Calu3 (cell line): ENCODE data around the gene SLC44A4. TPM values are rescaled to one million over a fixed set of nuclear protein-coding genes. Genes with fewer than 3 reads are reported as not detected.

Experiments used
- BruUV-seq: library from RNA; stranded (reverse); fragments of 400-500 nt; replicated peaks from 2 replicates; lab custom pipeline; 2021; lab: Mats Ljungman, UMichigan
- CTCF ChIA-PET: fragments of 300-600 bp; sonication (Branson Sonifier 250); formaldehyde crosslinking; loops from one replicate; lab custom pipeline; 2022; ENCODE audit warnings: antibody characterized with exemption; lab: Charles Lee
- DNase-seq: peaks from one replicate; pipeline ENCODE4 v3.0.0; 2022
- H3K27ac Mint-ChIP-seq: one replicate; pipeline ENCODE4 v1.8.0; 2022; ENCODE audit warnings: mixed read lengths; ENCODE audit not compliant: unreplicated experiment
- H3K27me3 Mint-ChIP-seq: one replicate; pipeline ENCODE4 v1.8.0; 2022; ENCODE audit warnings: mixed read lengths; ENCODE audit not compliant: unreplicated experiment
- H3K36me3 Mint-ChIP-seq: one replicate; pipeline ENCODE4 v1.8.0; 2022; ENCODE audit warnings: mild to moderate bottlenecking, moderate library complexity, mixed read lengths; ENCODE audit not compliant: insufficient read depth, unreplicated experiment
- H3K4me1 Mint-ChIP-seq: one replicate; pipeline ENCODE4 v1.8.0; 2022; ENCODE audit warnings: mild to moderate bottlenecking, low read depth, mixed read lengths; ENCODE audit not compliant: unreplicated experiment
- H3K4me3 Mint-ChIP-seq: one replicate; pipeline ENCODE4 v1.8.0; 2022; ENCODE audit warnings: mild to moderate bottlenecking, low read depth, moderate library complexity, mixed read lengths; ENCODE audit not compliant: unreplicated experiment
- H3K9me3 Mint-ChIP-seq: one replicate; pipeline ENCODE4 v1.8.0; 2022; ENCODE audit warnings: low read depth, mixed read lengths; ENCODE audit not compliant: unreplicated experiment
- CTCF ChIP-seq: fragments of 200-600 bp; IDR thresholded peaks from one replicate; pipeline ENCODE4 v1.8.0; 2022; ENCODE audit warnings: antibody characterized with exemption; ENCODE audit not compliant: unreplicated experiment
- intact Hi-C: fragments of 100-400 bp; cut with micrococcal nuclease; formaldehyde crosslinking; loops from one replicate; pipeline ENCODE4 v1.10.0; 2022; ENCODE audit not compliant: unreplicated experiment
- total RNA-seq: library from RNA; stranded (reverse); gene quantifications from 2 replicates; pipeline ENCODE4 v1.2.3, GENCODE V29; 2022

The SLC44A4 gene
- total RNA-seq, 1 experiment from 2014 or later, result 185 TPM

- intact Hi-C loops, result no loop called here
- Mint-ChIP-seq H3K4me1 (peaks cover 39% of the 10 kb centered on the region), H3K36me3 (peaks cover 96% of the 10 kb centered on the region), H3K9me3 (no peaks in the 10 kb centered on the region), H3K27me3 (no peaks in the 10 kb centered on the region), H3K27ac (peak within 1 kb of the TSS; percentile 97), H3K4me3 (peak within 1 kb of the TSS; percentile 99)
- TSS peak; percentile 82 for BruUV-seq
- DNase-seq, result peak; percentile 97
- CTCF ChIA-PET, result interaction anchor here (0.6 to 2.5 kb wide), 17 partner anchors 9 to 497 kb away, joined by 3 to 30 read pairs (median 5); partner anchors contain the start of genes CFB, DXO, LY6G5C and NELFE
- no peak for TF ChIP-seq CTCF
These were observed 19.0 kb upstream of the SLC44A4 start, which contains the start of gene EHMT2 for GRCh38 chr6:31897612-31898382. EHMT2 (minus strand) TSS chr6:31897698; CDS start chr6:31897677, 21 bp downstream.

- intact Hi-C loops, result no loop called here
- peaks cover 34% of the 10 kb centered on the region for H3K4me1 Mint-ChIP-seq
- peak overlapping the region; percentile 99 for H3K4me3 Mint-ChIP-seq
- peak overlapping the region; percentile 83 for H3K27ac Mint-ChIP-seq
- H3K9me3 Mint-ChIP-seq, result no peaks in the 10 kb centered on the region
- no peaks in the 10 kb centered on the region for H3K27me3 Mint-ChIP-seq
- H3K36me3 Mint-ChIP-seq, result peaks cover 96% of the 10 kb centered on the region
- CTCF ChIA-PET, result interaction anchor here (0.6 to 2.5 kb wide), 10 partner anchors 9 to 246 kb away, joined by 3 to 30 read pairs (median 6); partner anchors contain the start of genes CFB, NELFE and SKIC2
- TF ChIP-seq CTCF, result no peak
- no peak for DNase-seq
- no TSS peak for BruUV-seq
These were observed 18.2 kb upstream of the SLC44A4 start for GRCh38 chr6:31896856-31897611.

GRCh38 chr6:31896493-31896855, 17.7 kb upstream of the SLC44A4 start:
- CTCF ChIA-PET, result interaction anchor here (2.5 kb wide), 1 partner anchor 49 kb away, joined by 16 read pairs; the partner anchor contains the start of gene CFB
- no peak for TF ChIP-seq CTCF
- H3K27ac Mint-ChIP-seq, result peak overlapping the region; percentile 83
- intact Hi-C loops, result no loop called here
- peak overlapping the region; percentile 99 for H3K4me3 Mint-ChIP-seq
- BruUV-seq, result no TSS peak
- H3K9me3 Mint-ChIP-seq, result no peaks in the 10 kb centered on the region
- no peak for DNase-seq
- no peaks in the 10 kb centered on the region for H3K27me3 Mint-ChIP-seq
- H3K36me3 Mint-ChIP-seq, result peaks cover 96% of the 10 kb centered on the region
- H3K4me1 Mint-ChIP-seq, result peaks cover 34% of the 10 kb centered on the region

- Mint-ChIP-seq H3K36me3 (peaks cover 84% of the 10 kb centered on the region), H3K4me1 (peaks cover 15% of the 10 kb centered on the region), H3K9me3 (no peaks in the 10 kb centered on the region), H3K27me3 (no peaks in the 10 kb centered on the region), H3K27ac (no peak overlapping the region), H3K4me3 (no peak overlapping the region)
- DNase-seq, result no peak
- BruUV-seq, result no TSS peak
- TF ChIP-seq CTCF, result no peak
- intact Hi-C loops, result no loop called here
- CTCF ChIA-PET, result no interaction called here
These were observed 14.0 kb upstream of the SLC44A4 start for GRCh38 chr6:31892821-31893220.
